Omental fat pad (tissue), 4 donors: ENCODE data around the gene MEP1B. TPM values are rescaled to one million over a fixed set of nuclear protein-coding genes. Genes with fewer than 3 reads are reported as not detected.

Experiments used
- ATAC-seq: fragments of 150-250 bp; one replicate; pipeline ENCODE4 v1.9.1; 2016; ENCODE audit warnings: mild to moderate bottlenecking, moderate library complexity; ENCODE audit not compliant: low FRiP score
- DNase-seq: peaks from one replicate; pipeline ENCODE4 v3.0.0-alpha.2; 2019; ENCODE audit warnings: low spot score
- total RNA-seq, 4 donors: library from RNA; depleted of rRNA; stranded (reverse); fragments of >200 nt; gene quantifications; one replicate each; pipeline ENCODE4 v1.1.0, GENCODE V29; 2016
- TF ChIP-seq, protein P1 (sequence below), 3 donors: fragments of 450-650 bp; IDR thresholded peaks; one replicate each; pipeline ENCODE4 v1.5.1; 2016 to 2017; ENCODE audit warnings: antibody characterized with exemption in 3 of 3, mild to moderate bottlenecking in 3 of 3, moderate library complexity in 2 of 3

The MEP1B gene
- total RNA-seq, 4 donors from 2014 or later: 0.32 TPM; not detected in 3

DNA sequence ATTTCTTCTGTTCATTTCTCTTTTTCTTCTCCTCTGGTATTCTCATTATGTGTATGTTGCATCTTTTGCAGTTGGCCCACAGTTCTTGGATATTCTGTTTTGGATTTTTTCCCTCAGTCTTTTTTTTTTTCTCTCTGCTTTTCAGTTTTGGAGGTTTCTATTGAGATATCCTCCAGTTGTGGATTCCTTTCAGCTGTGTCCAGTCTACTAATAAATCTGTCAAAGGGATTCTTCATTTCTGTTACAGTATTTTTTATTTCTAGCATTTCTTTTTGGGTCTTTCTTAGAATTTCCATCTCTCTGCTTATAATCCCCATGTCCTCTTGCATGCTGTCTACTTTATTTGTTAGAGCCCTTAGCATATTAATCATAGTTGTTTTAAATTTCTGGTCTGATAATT lies 6.3 kb upstream of the MEP1B start:
- TF ChIP-seq, protein P1, sequence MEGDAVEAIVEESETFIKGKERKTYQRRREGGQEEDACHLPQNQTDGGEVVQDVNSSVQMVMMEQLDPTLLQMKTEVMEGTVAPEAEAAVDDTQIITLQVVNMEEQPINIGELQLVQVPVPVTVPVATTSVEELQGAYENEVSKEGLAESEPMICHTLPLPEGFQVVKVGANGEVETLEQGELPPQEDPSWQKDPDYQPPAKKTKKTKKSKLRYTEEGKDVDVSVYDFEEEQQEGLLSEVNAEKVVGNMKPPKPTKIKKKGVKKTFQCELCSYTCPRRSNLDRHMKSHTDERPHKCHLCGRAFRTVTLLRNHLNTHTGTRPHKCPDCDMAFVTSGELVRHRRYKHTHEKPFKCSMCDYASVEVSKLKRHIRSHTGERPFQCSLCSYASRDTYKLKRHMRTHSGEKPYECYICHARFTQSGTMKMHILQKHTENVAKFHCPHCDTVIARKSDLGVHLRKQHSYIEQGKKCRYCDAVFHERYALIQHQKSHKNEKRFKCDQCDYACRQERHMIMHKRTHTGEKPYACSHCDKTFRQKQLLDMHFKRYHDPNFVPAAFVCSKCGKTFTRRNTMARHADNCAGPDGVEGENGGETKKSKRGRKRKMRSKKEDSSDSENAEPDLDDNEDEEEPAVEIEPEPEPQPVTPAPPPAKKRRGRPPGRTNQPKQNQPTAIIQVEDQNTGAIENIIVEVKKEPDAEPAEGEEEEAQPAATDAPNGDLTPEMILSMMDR (IDR thresholded peaks at IDR 0.05): no peak
- DNase-seq: no peak
- ATAC-seq: no peak

DNA sequence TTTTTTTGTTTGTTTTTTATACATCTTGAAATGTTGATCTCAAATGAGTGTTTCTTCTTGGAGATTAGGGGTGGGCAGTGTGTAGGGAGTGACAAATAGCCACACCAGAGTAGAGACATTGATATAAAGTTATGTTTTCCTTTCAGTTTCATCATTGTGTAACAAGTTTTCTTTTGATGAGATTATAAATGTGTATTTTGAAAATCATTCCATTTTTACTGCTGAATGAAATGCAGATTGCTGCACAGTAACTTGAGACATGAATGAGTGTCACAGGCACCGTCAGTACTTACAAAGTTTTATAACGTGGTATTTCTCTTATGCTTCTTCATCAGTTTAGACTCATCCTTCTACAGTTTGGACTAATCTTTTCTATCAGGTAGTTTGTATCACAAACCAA lies 370 bp downstream of the MEP1B start:
- ATAC-seq (no peak), DNase-seq (no peak)
- TF ChIP-seq, protein P1 (IDR thresholded peaks at IDR 0.05): no peak

DNA sequence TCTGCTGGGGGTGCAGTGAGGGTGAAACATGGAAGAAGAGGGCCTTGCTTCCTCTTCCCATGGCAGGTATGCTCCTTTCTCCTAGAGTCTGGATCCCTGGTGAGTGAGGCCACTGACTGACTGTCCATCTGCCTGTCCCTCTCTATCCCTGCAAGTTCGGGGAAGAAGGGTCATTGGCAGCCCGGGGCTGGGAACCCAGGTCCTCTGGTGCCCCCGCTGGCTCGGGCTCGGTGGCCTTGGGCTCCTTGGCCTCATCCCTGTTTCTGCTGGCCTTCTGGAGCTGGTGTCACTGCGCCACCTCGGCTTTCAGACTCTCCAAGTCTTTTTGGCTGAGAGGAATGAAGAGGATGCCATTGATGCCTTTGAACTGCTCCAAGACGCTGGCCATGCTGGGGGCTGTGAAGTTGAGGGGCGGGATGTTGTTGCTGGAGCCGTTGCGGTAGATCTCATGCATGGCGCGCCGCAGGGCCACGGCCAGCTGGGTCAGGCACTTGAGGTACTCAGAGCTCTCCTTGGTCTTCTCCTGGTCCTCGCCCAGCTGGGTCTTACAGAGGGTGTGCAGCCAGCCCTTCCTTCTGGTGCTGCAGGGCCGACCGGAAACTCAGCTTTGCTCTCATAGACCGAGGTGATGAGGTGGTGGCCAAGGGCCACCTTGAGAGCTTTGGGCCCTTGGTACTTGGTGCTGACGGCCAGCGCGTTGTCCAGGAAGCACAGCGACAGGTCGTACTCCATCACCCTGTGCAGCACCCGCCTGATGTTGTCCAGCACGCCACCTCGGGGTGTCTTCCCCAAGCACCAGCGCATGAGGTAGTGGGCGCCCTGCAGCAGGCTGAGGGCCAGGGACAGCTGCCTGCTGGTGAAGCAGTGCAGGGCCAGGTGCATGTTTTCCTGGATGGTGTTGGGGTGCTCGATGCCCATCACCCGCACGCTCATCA lies 6.3 kb downstream of the MEP1B start:
- TF ChIP-seq, protein P1 (IDR thresholded peaks at IDR 0.05): no peak

DNA sequence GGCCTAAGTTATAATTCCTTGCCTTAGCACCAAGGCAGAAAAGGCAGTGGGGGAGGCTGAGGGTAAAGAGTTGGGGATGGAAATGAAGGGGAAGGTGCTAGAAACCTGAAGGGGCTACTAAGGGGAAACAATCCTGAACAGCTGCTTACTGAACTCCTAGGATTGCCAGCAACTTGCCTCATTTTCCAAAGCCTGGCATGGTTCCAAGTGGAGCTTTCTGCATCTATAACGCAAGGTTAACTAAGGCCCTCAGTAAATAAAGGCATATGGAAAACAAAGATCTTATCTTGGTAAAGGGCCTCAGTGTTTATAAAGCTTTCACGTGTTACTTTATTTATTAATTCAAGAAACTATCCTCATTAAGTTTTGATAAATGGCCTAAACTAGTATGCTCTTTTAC lies 10.9 kb downstream of the MEP1B start:
- ATAC-seq: no peak
- DNase-seq: no peak
- TF ChIP-seq, protein P1 (IDR thresholded peaks at IDR 0.05): no peak

More for the DNA sequence above, 6.3 kb downstream of the MEP1B start:
- ATAC-seq: no peak
- DNase-seq: no peak

DNA sequence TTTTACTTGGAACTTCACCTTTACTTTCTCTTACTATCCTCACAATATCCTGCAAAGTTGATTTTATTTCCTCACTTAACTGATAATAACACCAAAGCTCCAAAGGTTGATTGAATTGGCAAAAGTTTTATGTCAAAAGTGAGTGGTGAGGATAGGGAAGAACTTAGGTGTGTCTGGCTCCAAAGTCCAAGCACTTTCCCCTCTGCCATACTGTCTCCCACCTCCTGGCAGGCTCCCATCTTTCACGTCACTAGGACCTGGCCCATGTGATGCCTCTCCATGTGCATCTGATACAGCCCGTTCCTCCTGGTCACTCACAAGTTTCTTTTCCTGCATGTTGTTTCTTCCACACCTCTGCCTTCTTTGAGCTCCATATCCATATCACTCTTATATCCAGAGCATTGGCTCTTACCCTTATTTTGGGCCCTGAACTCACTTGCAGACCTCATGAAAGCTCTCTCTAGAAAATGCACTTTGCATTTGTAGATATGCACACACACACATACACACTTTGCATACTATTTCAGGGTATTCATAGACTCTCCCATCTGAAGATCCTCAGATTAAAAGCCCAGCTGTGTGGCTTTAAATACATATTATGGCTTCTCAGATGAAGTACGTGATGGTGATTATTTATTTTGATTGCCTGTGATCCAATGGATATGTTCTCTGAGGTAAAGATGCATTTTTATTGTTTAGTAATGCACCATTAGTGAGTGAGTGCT lies 12.3 kb downstream of the MEP1B start:
- DNase-seq (no peak), ATAC-seq (no peak)
- TF ChIP-seq, protein P1 (IDR thresholded peaks at IDR 0.05): no peak

DNA sequence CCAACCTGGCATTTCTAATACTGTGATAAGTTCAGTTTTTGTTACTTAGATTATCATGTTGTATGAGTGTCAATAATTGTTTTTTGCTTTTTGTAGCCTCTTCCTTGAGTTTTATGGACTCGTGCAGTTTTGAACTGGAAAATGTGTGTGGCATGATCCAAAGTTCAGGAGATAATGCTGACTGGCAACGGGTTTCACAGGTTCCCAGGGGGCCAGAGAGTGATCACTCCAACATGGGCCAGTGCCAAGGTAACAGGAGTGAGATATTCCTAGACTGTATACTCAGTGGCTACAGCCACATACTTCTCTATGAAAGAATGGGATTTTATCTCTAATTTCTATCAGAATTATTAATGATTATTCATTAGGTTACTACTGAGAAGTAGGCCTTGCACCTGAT lies 18.2 kb downstream of the MEP1B start:
- no peak for ATAC-seq
- no peak for DNase-seq
- TF ChIP-seq, protein P1 (IDR thresholded peaks at IDR 0.05): no peak
